Renal pelvis (tissue), 3 donors: ENCODE results near the gene PRKG1. TPM values are rescaled to one million over a fixed set of nuclear protein-coding genes. Genes with fewer than 3 reads are reported as not detected.

Experiments used
- polyA plus RNA-seq, 3 donors: library from polyadenylated mRNA; unstranded; fragments of 120-200 nt; gene quantifications; one replicate each; pipeline ENCODE4 v1.2.1, GENCODE V29; 2013; ENCODE audit not compliant: insufficient read length in 3 of 3

PRKG1 gene
- polyA plus RNA-seq, 3 donors = 10.7 to 12.2 (median 11.3) TPM

Other genes starting within 250 kb of the PRKG1 start
- gene A1CF, start 188.9 kb upstream of the PRKG1 start, polyA plus RNA-seq = 1 to 10 TPM; 5.3 to 9.1 (median 8.6) TPM